Progenitor cell of endocrine pancreas (in vitro differentiated cells): ENCODE data around the gene NPR1. TPM values are rescaled to one million over a fixed set of nuclear protein-coding genes. Genes with fewer than 3 reads are reported as not detected.

Experiments used
- DNase-seq: peaks from one replicate; pipeline ENCODE4 v3.0.0; 2021; ENCODE audit warnings: low spot score; ENCODE audit not compliant: unreplicated experiment
- H3K27ac Mint-ChIP-seq: 2 replicates; pipeline ENCODE4 v1.8.0; 2021; ENCODE audit warnings: mild to moderate bottlenecking, moderate library complexity, mixed read lengths
- H3K27me3 Mint-ChIP-seq: 2 replicates; pipeline ENCODE4 v1.8.0; 2021; ENCODE audit warnings: mixed read lengths
- H3K36me3 Mint-ChIP-seq: 2 replicates; pipeline ENCODE4 v1.8.0; 2022; ENCODE audit warnings: mixed read lengths; ENCODE audit not compliant: insufficient read depth
- H3K4me1 Mint-ChIP-seq: 2 replicates; pipeline ENCODE4 v1.8.0; 2021; ENCODE audit warnings: low read depth, mixed read lengths
- H3K4me3 Mint-ChIP-seq: 2 replicates; pipeline ENCODE4 v1.8.0; 2021; ENCODE audit warnings: low read depth, mild to moderate bottlenecking, moderate library complexity, mixed read lengths
- H3K9me3 Mint-ChIP-seq: 2 replicates; pipeline ENCODE4 v1.8.0; 2021; ENCODE audit warnings: low read depth, mixed read lengths
- CTCF ChIP-seq: fragments of 200-600 bp; sonication (generic); IDR thresholded peaks from one replicate; pipeline ENCODE4 v1.5.0; 2021; ENCODE audit warnings: antibody characterized with exemption, mild to moderate bottlenecking; ENCODE audit not compliant: unreplicated experiment
- total RNA-seq: library from RNA; stranded (reverse); gene quantifications from 2 replicates; pipeline ENCODE4 v1.2.1, GENCODE V29; 2021

The NPR1 gene
- total RNA-seq, 1 donor from 2014 or later = 0.41 TPM

- Mint-ChIP-seq H3K27me3 (no peaks in the 10 kb centered on the region), H3K4me1 (peaks cover 25% of the 10 kb centered on the region), H3K27ac (no peak overlapping the region), H3K36me3 (peaks cover 2% of the 10 kb centered on the region), H3K4me3 (no peak overlapping the region), H3K9me3 (no peaks in the 10 kb centered on the region)
- DNase-seq = no peak
- no peak for TF ChIP-seq CTCF
These were observed 26.7 kb upstream of the NPR1 start for GRCh38 chr1:153651771-153652170.

GRCh38 chr1:153652805-153653500 is 25.5 kb upstream of the NPR1 start:
- H3K27ac Mint-ChIP-seq = no peak overlapping the region
- no peaks in the 10 kb centered on the region for H3K9me3 Mint-ChIP-seq
- H3K27me3 Mint-ChIP-seq = no peaks in the 10 kb centered on the region
- no peak for DNase-seq
- no peak overlapping the region for H3K4me3 Mint-ChIP-seq
- peaks cover 20% of the 10 kb centered on the region for H3K4me1 Mint-ChIP-seq
- TF ChIP-seq CTCF = no peak
- no peaks in the 10 kb centered on the region for H3K36me3 Mint-ChIP-seq

- H3K27ac Mint-ChIP-seq = peak overlapping the region; percentile 85
- no peaks in the 10 kb centered on the region for H3K27me3 Mint-ChIP-seq
- no peaks in the 10 kb centered on the region for H3K9me3 Mint-ChIP-seq
- H3K4me1 Mint-ChIP-seq = peaks cover 19% of the 10 kb centered on the region
- no peaks in the 10 kb centered on the region for H3K36me3 Mint-ChIP-seq
- TF ChIP-seq CTCF = no peak
- H3K4me3 Mint-ChIP-seq = no peak overlapping the region
- no peak for DNase-seq
These were observed 23.2 kb upstream of the NPR1 start for GRCh38 chr1:153655333-153655732.

- H3K36me3 Mint-ChIP-seq = peaks cover 15% of the 10 kb centered on the region
- peak; percentile 75 for DNase-seq
- H3K27ac Mint-ChIP-seq = peak within 1 kb of the TSS; percentile 96
- TF ChIP-seq CTCF = peak; percentile 22
- peaks cover 20% of the 10 kb centered on the region for H3K4me1 Mint-ChIP-seq
- H3K27me3 Mint-ChIP-seq = no peaks in the 10 kb centered on the region
- H3K9me3 Mint-ChIP-seq = no peaks in the 10 kb centered on the region
- peak within 1 kb of the TSS; percentile 95 for H3K4me3 Mint-ChIP-seq
These were observed 19.9 kb upstream of the NPR1 start, which contains the start of gene SNAPIN for GRCh38 chr1:153658400-153659174. Gene SNAPIN, plus strand, starts transcription at chr1:153658703. Its CDS starts 41 bp downstream, at chr1:153658744.

- Mint-ChIP-seq H3K27me3 (no peaks in the 10 kb centered on the region), H3K27ac (peak overlapping the region; percentile 96), H3K4me1 (peaks cover 18% of the 10 kb centered on the region), H3K9me3 (no peaks in the 10 kb centered on the region), H3K4me3 (peak overlapping the region; percentile 95), H3K36me3 (peaks cover 18% of the 10 kb centered on the region)
- no peak for TF ChIP-seq CTCF
- DNase-seq = no peak
These were observed 19.3 kb upstream of the NPR1 start for GRCh38 chr1:153659175-153659534.
